Hepatocyte (in vitro differentiated cells): Measurements from ENCODE around the gene CHSY1.

ENCODE experiments used
- CTCF ChIP-seq: fragments of 200-600 bp; sonication (generic); IDR thresholded peaks from 2 replicates; pipeline ENCODE4 v1.5.1; 2016; ENCODE audit warnings: antibody characterized with exemption, mild to moderate bottlenecking; ENCODE audit not compliant: poor library complexity
- EZH2 ChIP-seq: fragments of 200-600 bp; sonication (generic); IDR thresholded peaks from 2 replicates; pipeline ENCODE4 v1.6.1; 2016; ENCODE audit warnings: antibody characterized with exemption, mild to moderate bottlenecking, borderline replicate concordance

- TF ChIP-seq EZH2 = no peak
- TF ChIP-seq CTCF = no peak
These were observed 82.9 kb downstream of the CHSY1 start for GRCh38 chr15:101168898-101169494.
